HG03354 (cell line): ENCODE results near the gene PNMT.

Experiments
- ATAC-seq: cut with Tn5 transposase; IDR thresholded peaks from one replicate; pipeline ENCODE4 v1.9.1; 2021; ENCODE audit warnings: mild to moderate bottlenecking; ENCODE audit not compliant: unreplicated experiment, poor library complexity, severe bottlenecking

The PNMT gene

DNA sequence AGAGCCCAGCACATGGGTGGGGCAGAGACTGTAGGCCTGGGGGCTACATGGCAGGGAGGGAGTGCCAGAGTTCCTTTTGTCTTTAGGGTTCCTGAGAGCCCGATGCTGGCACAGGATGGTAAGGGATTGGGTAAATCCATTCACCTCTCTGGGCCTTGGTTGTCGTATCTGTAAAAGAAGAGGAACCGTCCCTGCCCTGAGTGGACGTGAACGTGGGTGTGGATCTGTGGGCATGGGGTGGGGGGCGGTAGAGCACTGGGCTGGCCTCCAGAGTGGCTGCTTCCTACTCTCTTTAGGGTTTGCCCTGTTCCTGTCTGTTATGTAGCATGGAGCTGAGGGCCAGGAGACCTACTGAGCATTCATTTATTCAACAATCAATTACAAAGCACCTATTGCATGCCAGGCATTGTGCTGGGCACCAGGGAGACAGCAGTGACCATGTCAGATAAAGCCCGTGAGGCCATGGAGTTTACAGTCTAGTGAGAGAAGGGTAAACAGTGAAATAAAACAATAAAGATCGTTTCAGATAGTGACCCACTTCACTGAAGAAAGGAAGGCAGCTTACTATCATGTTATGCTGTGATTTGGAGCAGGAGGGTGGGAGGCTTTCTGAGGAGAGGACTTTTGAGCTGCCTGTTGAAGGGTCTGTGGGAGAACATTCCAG is 16.2 kb upstream of the PNMT start:
- ATAC-seq = no peak

DNA sequence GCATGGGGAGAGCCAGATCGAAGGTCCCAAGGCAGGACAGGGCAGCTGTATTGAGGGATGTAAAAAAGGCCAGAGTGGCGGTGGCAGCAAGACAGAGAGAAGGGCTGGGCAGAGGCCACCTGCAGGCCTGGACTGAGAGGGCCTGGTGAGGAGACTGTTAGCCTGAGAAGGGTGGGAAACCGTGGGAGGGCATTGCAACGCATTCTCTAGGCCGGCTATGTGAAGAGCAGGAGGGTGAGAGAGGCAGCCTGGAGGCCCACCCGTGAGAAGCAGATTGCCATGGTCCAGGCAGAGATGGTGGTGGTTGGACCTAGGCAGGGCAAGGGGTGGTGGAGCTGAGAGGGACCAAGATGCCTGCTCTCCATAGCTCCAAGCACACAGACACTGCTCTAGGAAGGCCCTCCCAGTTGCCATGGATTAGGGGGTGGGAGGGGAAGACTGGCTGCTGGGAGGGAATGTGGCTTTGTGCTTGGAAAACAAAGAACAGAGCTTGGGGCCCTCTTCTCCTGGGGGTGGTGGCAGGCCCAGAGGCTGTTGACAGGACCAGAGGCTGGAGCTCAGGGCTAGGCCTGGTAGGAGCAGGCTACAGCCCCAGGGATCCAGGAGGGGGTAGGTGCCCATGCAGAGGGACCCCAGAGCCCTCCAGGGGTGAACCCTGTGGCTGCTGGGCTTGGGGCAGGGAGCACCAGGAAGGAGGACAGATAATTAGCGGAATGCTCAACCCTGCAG is 15.5 kb upstream of the PNMT start:
- no peak for ATAC-seq

DNA sequence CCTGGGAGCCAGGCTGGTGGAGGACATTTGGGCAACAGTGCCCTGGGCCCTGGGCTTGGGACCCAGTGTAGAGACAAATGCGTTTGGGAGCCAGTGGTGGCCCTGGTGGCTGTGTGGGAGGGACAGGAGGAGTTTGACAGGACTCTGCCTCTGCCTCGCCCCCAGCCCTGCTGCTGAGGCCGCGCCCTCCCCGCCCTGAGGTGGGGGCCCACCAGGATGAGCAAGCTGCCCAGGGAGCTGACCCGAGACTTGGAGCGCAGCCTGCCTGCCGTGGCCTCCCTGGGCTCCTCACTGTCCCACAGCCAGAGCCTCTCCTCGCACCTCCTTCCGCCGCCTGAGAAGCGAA is 15.0 kb upstream of the PNMT start:
- no peak for ATAC-seq

DNA sequence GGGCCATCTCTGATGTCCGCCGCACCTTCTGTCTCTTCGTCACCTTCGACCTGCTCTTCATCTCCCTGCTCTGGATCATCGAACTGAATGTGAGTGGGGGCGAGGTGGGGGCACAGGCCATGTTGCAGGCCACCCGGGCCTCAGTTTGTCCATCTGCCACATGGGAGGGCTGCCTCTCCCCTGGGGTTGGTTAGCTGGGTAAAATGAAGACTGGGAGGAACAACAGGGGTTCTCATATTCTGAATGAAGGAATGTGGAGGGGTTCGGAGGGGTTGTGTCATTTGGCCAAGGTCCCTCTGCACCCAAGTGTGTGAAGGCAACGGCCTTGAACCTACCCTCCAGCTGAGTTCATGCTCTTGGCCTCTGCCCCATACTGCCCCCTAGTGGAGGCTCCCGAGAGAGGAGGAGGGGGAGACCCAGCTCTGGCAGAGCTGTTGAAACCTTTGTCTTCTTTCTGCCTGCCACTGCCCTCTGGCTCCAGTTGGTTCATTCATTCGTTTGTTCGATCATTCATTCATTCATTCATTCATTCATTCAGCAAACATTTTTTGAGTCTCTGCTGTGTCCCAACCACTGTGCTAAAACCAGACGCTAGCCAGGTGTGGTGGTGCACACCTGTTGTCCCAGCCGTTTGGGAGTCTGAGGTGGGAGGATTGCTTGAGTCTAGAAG is 14.5 kb upstream of the PNMT start:
- no peak for ATAC-seq

DNA sequence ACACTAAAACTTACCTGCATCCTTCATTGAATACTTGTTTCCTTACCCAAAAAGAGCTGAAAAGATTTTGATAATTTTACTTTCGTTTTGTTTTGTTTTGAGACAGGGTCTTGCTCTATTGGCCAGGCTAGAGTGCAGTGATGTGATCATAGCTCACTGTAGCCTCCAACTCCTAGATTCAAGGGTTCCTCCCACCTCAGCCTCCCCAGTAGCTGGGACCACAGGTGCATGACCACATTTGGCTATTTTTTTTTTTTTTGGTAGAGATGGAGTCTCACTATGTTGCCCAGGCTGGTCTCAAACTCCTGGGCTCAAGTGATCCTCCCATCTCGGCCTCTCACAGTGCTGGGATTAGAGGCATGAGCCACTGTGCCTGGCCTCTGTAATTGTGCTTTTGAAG is 13.1 kb upstream of the PNMT start:
- ATAC-seq = no peak

DNA sequence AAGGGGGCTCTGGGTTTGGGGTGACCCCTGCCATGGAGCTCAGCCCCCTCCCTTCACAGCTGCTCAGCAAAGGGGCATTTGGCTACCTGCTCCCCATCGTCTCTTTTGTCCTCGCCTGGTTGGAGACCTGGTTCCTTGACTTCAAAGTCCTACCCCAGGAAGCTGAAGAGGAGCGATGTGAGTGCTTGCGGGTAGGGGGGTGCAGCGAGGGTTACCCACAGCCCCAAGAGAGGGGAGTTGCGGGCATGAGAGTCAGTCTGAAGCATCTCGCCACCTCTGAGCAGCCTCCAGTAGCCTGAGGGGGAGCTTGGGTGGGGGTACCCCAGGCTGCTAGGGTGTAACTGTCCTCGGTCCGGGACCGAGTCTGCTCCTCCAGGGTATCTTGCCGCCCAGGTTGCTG is 9.9 kb upstream of the PNMT start:
- ATAC-seq = no peak

DNA sequence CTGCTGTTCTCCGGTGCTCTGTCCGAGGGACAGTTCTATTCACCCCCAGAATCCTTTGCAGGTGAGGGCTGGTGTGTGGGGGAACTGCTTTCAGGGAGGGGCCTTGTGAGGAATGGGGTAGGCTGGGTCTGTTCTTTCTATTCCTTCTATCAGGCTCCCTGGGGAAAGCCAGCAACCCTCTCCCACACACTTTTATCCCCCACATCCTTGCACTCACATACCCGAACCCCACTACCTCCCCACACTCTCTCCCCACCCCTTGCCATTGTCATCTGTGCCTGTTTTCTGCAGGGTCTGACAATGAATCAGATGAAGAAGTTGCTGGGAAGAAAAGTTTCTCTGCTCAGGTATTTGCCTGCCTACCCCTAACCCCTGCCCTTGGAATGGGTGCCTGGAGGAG is 9.5 kb upstream of the PNMT start:
- ATAC-seq = no peak

DNA sequence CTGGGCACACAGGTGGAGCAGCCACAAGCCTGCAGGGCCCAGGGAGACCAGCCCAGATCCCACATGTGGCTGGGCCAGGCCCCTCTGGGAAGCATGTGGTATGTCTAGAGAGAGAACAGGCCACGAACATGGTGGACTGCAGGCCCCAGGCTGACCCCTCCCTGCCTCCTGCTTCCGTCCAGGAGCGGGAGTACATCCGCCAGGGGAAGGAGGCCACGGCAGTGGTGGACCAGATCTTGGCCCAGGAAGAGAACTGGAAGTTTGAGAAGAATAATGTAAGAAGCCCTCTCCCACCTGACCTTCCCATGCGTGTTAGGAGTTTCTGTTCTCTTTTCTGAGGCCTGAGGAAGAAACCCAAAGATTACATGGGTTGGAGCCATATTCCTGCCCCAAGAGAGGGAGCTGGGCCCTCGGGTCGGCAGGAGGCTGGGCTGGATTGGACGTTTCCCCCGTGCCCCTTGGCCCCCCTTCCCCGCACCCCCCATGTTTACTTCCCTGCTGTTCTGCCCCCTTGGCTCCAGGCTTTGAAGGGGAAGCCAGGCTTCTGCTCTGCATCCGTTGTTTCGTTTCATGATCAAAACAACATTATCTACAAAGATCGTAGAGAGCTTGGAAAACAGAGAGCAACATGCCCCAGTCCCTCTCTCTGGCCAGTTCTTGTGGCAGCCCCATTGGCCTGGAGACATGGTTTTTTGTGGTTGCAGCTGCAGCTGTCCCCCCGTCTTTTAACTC is 8.8 kb upstream of the PNMT start:
- ATAC-seq = no peak

DNA sequence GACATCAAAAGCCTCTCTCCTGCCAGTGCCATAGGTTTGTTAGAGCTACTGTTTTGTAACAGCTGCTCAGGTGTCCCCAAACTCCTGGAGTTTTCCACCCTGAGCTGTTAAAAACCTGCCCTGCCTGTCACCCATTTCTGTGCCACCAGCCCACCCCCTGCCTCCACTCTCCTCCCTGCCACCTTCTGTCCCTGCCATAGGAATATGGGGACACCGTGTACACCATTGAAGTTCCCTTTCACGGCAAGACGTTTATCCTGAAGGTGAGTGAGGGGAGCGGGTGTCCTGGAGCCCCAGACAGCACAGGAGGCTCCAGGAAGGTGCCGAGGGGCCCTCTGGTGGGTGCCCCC is 8.3 kb upstream of the PNMT start:
- ATAC-seq = no peak

DNA sequence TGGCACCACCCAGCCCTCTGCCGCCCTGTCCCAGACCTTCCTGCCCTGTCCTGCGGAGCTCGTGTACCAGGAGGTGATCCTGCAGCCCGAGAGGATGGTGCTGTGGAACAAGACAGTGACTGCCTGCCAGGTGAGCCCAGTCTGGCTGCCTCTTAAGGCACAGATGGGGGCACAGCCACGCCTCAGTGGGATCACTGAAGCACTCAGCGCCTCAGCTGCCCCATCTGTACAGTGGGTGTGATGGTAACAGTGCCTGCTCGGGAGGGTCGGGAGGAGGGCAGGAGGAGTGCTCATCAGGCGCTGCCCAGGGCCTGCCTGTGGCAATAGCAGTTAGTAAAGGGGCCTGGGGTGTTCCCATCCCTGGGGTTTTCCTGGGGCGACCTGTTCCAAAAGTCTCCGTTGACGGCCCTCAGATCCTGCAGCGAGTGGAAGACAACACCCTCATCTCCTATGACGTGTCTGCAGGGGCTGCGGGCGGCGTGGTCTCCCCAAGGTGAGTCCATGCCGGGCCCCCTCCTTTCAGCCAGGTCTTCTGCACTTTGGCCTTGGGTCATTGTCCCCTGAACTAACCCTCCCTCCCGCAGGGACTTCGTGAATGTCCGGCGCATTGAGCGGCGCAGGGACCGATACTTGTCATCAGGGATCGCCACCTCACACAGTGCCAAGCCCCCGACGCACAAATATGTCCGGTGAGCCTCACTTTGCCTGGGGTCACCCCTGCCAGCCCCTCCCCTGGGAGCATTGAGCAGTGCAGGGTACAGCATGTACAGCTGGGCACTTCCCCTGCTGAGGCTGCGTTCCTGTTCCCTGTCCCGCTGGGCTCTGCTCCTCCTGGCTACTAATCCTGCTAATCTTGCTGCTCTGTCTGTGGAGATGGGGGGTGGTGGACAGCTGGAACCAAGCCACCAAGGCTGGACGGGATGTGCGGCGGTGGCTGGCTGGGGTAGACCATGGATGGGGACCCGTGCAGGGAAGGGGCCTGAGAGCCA is 7.6 kb upstream of the PNMT start:
- ATAC-seq = no peak

DNA sequence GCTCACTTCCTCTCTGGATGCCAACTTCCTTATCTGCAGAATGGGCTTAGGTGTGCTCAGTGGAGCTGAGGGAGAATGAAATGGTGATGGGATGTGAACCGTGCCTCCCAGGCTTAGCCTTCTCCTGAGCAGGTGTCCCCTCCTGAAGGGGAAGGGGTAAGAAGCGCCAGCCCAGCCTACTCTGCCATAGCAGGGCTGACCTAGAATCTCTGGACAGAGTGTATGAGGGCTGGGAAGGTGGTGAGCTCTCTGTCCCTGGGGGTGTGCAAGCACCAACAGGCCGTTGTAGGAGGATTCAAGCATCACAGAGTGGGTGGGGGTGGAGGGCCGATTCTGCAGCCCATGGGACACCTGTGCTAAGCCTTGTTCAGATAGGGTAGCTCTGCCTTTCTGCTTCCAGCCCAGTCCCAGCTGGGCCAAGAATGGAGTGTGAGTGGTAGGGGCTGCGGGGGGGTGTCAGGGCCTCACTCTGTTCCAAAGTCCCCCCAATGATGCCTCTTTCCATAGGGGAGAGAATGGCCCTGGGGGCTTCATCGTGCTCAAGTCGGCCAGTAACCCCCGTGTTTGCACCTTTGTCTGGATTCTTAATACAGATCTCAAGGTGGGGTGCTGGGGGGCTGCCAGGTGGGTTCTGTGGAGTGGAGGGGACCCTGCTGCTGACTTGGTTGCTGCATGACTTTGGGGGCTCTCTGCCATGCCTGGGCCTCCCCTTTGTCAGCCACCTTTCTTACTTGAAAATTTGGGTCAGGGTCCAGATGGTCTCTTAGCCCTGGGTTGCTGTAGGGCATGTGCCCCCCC is 6.3 kb upstream of the PNMT start:
- ATAC-seq = no peak

DNA sequence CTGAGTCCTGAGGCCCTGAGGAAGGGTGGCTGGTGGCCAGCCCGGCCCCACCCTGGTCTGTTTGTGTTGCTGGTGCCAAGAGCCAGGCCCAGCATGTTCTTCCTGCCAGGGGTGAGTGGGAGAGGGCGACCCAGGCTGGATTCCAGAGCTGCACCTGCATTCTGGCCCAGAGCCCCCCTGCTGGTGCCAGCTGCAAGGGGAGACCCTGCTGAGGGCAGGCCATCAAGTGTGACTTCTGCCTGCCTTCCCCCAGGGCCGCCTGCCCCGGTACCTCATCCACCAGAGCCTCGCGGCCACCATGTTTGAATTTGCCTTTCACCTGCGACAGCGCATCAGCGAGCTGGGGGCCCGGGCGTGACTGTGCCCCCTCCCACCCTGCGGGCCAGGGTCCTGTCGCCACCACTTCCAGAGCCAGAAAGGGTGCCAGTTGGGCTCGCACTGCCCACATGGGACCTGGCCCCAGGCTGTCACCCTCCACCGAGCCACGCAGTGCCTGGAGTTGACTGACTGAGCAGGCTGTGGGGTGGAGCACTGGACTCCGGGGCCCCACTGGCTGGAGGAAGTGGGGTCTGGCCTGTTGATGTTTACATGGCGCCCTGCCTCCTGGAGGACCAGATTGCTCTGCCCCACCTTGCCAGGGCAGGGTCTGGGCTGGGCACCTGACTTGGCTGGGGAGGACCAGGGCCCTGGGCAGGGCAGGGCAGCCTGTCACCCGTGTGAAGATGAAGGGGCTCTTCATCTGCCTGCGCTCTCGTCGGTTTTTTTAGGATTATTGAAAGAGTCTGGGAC is 5.5 kb upstream of the PNMT start:
- no peak for ATAC-seq

DNA sequence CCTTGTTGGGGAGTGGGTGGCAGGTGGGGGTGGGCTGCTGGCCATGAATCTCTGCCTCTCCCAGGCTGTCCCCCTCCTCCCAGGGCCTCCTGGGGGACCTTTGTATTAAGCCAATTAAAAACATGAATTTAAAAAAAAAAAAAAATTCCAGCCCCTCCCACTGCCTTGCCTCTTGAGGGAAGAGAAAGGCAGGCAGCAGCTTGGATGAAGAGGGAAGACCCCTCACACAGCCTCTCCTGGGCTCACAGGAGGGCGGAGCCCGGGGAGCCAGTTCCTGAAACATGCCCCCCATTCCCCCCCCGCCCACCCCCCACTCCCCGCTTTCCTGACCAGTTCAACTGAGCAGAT is 4.9 kb upstream of the PNMT start:
- no peak for ATAC-seq

DNA sequence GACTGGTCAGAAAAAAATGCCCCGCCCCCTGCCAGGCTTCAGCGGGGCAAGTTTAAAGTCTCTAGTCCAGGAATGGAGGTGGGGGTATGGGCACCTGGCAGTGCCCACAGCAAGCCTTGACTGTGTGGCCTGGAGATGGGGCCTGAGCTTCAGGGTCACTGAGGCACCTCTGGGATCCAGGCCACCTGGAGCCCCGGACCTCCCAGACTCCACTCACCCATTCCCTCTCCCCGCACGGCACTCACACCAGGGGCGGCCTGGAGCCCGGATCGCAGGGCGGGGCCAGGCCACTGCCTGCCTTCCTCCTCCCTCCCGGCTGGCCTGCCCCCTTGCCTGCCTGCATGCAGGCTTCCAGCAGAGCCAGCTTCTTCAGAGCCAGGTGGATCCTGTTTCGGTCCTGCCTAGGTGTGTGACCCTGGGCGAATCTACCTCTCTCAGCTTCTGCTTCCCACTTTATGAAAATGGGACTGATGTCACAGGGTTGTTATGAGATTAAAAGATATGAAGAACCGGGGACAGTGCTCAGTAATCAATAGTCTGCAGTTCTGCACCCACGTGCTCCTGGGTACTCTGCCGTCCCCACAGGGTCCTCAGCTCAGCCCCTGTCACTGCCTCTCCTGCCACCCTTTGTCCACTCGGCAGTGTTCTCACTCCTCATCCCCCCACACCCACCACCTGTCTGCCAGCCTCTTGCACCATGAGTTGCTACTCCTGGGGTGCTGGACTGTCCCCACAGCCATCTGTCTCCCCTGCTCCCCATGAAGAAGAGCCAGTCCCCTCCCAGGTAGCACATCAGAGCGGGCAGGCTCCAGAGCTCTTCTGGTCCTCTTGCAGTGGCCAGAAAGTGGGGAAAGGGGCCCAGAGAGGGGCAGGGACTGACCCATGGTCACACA is 4.3 kb upstream of the PNMT start:
- no peak for ATAC-seq

DNA sequence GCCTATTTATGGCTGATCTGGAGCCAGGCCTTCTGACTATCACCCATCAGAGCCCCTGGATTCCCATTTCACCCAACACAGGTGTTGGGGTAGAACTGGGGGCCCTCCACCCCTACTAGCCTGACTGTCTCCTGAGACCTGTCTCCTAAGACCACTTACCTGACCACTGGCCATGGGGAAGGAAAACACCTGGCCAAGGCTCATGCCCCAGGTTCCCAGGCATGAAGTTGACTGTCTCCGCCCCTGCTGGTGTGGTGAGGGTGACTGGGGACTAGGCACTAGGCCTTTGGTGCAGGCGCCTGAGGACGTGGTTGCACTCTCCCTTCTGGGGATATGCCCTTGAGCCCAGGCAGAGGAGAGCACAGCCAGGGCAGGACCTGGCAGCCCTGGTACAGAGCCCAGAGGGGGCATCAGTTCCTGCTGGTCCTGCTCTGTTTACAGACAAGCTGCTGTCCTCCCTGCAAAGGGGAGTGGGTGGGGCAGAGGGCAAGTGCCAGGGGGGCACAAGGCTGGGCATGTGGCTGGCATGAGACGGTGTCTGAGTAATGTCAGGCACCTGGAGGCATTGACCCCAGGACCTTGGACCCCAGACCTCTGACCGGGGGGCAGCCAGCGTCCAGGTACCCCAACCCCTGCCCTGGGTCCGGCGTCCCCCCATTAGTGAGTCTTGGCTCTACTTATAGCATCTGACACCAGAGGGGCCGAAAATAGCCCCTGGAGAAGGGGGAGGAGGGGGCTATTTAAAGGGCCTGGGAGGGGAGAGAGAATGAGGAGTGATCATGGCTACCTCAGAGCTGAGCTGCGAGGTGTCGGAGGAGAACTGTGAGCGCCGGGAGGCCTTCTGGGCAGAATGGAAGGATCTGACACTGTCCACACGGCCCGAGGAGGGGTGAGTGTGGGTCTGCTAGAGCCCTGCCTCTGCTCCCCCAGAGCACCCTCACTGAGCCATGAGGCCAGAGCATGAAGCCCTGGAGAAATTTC is 3.4 kb upstream of the PNMT start, which contains the start of gene TCAP:
Gene TCAP (plus strand): TSS at position 769 of the 981 bp plus-strand sequence. CDS start 11 bp downstream, at position 780.
- no peak for ATAC-seq

DNA sequence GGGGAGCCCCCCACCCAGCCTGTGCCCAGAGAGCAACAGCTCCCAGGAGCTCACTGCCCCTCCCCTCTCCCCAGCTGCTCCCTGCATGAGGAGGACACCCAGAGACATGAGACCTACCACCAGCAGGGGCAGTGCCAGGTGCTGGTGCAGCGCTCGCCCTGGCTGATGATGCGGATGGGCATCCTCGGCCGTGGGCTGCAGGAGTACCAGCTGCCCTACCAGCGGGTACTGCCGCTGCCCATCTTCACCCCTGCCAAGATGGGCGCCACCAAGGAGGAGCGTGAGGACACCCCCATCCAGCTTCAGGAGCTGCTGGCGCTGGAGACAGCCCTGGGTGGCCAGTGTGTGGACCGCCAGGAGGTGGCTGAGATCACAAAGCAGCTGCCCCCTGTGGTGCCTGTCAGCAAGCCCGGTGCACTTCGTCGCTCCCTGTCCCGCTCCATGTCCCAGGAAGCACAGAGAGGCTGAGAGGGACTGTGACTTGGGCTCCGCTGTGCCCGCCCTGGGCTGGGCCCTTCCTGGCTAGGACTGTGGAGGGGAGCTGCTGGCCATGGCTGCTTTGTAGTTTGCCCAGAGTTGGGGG is 2.5 kb upstream of the PNMT start:
- ATAC-seq = no peak
